DOHH2 (cell line): Measurements from ENCODE around the gene INPP4B.

Experiments used
- H3F3A ChIP-seq: fragments of 200-600 bp; sonication (generic), shearing (Covaris generic); 2 replicates; pipeline ENCODE4 v1.6.0; 2016; ENCODE audit warnings: antibody characterized with exemption, mild to moderate bottlenecking; ENCODE audit not compliant: control insufficient read depth, insufficient read depth
- H3K27ac ChIP-seq: fragments of 200-600 bp; sonication (generic); 2 replicates; pipeline ENCODE4 v1.5.1; 2014; ENCODE audit warnings: low read depth, mild to moderate bottlenecking, low read length, moderate library complexity
- H3K27me3 ChIP-seq: fragments of 200-600 bp; sonication (generic); 2 replicates; pipeline ENCODE4 v1.6.1; 2014; ENCODE audit warnings: mild to moderate bottlenecking, low read length, mixed read lengths; ENCODE audit not compliant: control insufficient read depth
- H3K36me3 ChIP-seq: fragments of 200-600 bp; sonication (generic); 2 replicates; pipeline ENCODE4 v1.6.1; 2014; ENCODE audit warnings: mild to moderate bottlenecking, low read length, moderate library complexity, mixed read lengths; ENCODE audit not compliant: control insufficient read depth
- H3K4me1 ChIP-seq: fragments of 200-600 bp; sonication (generic); 2 replicates; pipeline ENCODE4 v1.6.1; 2014; ENCODE audit warnings: mild to moderate bottlenecking, low read length, mixed read lengths; ENCODE audit not compliant: control insufficient read depth
- H3K4me2 ChIP-seq: fragments of 200-600 bp; sonication (generic); 2 replicates; pipeline ENCODE4 v1.6.0; 2014; ENCODE audit warnings: mild to moderate bottlenecking, low read length, moderate library complexity
- H3K4me3 ChIP-seq: fragments of 200-600 bp; sonication (generic); 2 replicates; pipeline ENCODE4 v1.5.1; 2014; ENCODE audit warnings: mild to moderate bottlenecking, low read length, mixed read lengths
- H3K79me2 ChIP-seq: fragments of 200-600 bp; sonication (generic); 2 replicates; pipeline ENCODE4 v1.6.1; 2014; ENCODE audit warnings: mild to moderate bottlenecking, low read length, mixed read lengths; ENCODE audit not compliant: control insufficient read depth
- H3K9me2 ChIP-seq: fragments of 200-600 bp; sonication (generic); replicated peaks from 2 replicates; pipeline ENCODE4 v1.6.1; 2014; ENCODE audit warnings: mild to moderate bottlenecking, low read length, mixed read lengths; ENCODE audit not compliant: control insufficient read depth
- H3K9me3 ChIP-seq: fragments of 200-600 bp; sonication (generic); 2 replicates; pipeline ENCODE4 v1.6.1; 2014; ENCODE audit warnings: antibody characterized with exemption, low read length, mixed read lengths; ENCODE audit not compliant: control insufficient read depth, insufficient read depth
- H4K20me1 ChIP-seq: fragments of 200-600 bp; sonication (generic); 2 replicates; pipeline ENCODE4 v1.6.0; 2014; ENCODE audit warnings: low read depth, mild to moderate bottlenecking, antibody characterized with exemption, low read length, moderate library complexity; ENCODE audit not compliant: control insufficient read depth, insufficient read depth
- EZH2phosphoT487 ChIP-seq: fragments of 200-600 bp; sonication (generic); IDR thresholded peaks from 2 replicates; pipeline ENCODE4 v1.6.1; 2017; ENCODE audit warnings: borderline replicate concordance, mild to moderate bottlenecking, antibody characterized with exemption, low read length, moderate library complexity, mixed read lengths
- TF ChIP-seq, protein P1 (sequence below): fragments of 200-600 bp; sonication (generic); IDR thresholded peaks from one replicate; pipeline ENCODE4 v1.5.1; 2014; ENCODE audit warnings: antibody characterized with exemption, mild to moderate bottlenecking, low read depth, low read length; ENCODE audit not compliant: poor library complexity, severe bottlenecking

INPP4B gene

GRCh38 chr4:142242156-142242555 lies 603.9 kb downstream of the INPP4B start:
- Histone ChIP-seq H3K4me1 (no peaks in the 10 kb centered on the region), H3K4me2 (no peak overlapping the region), H3K27ac (no peak overlapping the region), H3K36me3 (no peaks in the 10 kb centered on the region), H3K27me3 (no peaks in the 10 kb centered on the region), H3K4me3 (no peak overlapping the region), H3F3A (no peaks in the 10 kb centered on the region), H3K9me2 (no peaks in the 10 kb centered on the region), H3K9me3 (no peaks in the 10 kb centered on the region), H3K79me2 (no peaks in the 10 kb centered on the region), H4K20me1 (no peaks in the 10 kb centered on the region)
- TF ChIP-seq EZH2phosphoT487 = no peak
- TF ChIP-seq, protein P1, sequence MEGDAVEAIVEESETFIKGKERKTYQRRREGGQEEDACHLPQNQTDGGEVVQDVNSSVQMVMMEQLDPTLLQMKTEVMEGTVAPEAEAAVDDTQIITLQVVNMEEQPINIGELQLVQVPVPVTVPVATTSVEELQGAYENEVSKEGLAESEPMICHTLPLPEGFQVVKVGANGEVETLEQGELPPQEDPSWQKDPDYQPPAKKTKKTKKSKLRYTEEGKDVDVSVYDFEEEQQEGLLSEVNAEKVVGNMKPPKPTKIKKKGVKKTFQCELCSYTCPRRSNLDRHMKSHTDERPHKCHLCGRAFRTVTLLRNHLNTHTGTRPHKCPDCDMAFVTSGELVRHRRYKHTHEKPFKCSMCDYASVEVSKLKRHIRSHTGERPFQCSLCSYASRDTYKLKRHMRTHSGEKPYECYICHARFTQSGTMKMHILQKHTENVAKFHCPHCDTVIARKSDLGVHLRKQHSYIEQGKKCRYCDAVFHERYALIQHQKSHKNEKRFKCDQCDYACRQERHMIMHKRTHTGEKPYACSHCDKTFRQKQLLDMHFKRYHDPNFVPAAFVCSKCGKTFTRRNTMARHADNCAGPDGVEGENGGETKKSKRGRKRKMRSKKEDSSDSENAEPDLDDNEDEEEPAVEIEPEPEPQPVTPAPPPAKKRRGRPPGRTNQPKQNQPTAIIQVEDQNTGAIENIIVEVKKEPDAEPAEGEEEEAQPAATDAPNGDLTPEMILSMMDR = no peak

DNA sequence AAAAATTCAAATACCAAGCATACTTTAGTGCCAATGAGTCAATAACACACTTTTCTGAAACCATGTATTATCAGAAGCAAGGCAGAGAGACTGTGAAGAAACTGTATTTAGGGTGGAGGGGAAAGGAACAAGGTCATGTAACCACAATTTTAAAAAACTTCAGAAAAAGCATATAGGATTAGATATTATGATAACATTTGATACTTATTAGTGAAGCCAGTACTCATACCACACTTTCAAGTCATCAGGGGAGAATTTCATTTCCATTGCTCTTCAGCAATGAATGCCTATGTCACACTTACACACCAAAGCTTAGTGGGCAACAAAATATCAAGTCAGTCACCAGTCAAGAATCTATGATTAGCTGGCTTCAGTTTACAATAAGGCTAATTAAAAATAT lies 607.5 kb downstream of the INPP4B start:
- Histone ChIP-seq H3K4me1 (no peaks in the 10 kb centered on the region), H3K79me2 (no peaks in the 10 kb centered on the region), H3K9me3 (no peaks in the 10 kb centered on the region), H3K4me3 (no peak overlapping the region), H3K27ac (no peak overlapping the region), H3F3A (no peaks in the 10 kb centered on the region), H3K27me3 (no peaks in the 10 kb centered on the region), H3K9me2 (no peaks in the 10 kb centered on the region), H3K4me2 (no peak overlapping the region), H4K20me1 (no peaks in the 10 kb centered on the region), H3K36me3 (no peaks in the 10 kb centered on the region)
- TF ChIP-seq, protein P1 = no peak
- TF ChIP-seq EZH2phosphoT487 = no peak

GRCh38 chr4:142236268-142236667 lies 609.8 kb downstream of the INPP4B start:
- Histone ChIP-seq H3F3A (no peaks in the 10 kb centered on the region), H3K4me3 (no peak overlapping the region), H3K27ac (no peak overlapping the region), H3K79me2 (no peaks in the 10 kb centered on the region), H4K20me1 (no peaks in the 10 kb centered on the region), H3K9me3 (no peaks in the 10 kb centered on the region), H3K4me1 (no peaks in the 10 kb centered on the region), H3K36me3 (no peaks in the 10 kb centered on the region), H3K9me2 (no peaks in the 10 kb centered on the region), H3K27me3 (no peaks in the 10 kb centered on the region), H3K4me2 (no peak overlapping the region)
- TF ChIP-seq, protein P1 = no peak
- no peak for TF ChIP-seq EZH2phosphoT487

DNA sequence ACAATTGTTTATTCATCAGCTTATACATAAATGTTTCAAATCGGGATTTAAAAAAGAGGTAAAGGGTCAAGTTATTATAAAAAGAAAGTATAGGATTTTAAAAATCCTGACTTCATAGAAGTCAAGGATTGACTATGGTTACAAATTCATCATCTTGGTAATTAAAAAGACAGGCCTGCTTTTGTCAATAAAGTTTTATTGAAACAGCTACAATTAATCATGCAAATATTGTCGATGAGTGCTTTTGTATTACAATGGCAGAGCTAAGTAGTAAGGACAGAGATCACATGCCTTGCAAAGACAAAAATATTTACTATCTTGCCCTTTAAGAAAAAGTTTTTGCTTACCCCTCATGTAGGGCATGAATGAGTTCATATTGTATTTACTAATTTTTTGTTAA lies 614.3 kb downstream of the INPP4B start:
- Histone ChIP-seq H3K4me1 (no peaks in the 10 kb centered on the region), H3K27ac (no peak overlapping the region), H3K4me2 (no peak overlapping the region), H4K20me1 (no peaks in the 10 kb centered on the region), H3K79me2 (no peaks in the 10 kb centered on the region), H3K27me3 (no peaks in the 10 kb centered on the region), H3K4me3 (no peak overlapping the region), H3K9me3 (no peaks in the 10 kb centered on the region), H3K36me3 (no peaks in the 10 kb centered on the region), H3F3A (no peaks in the 10 kb centered on the region), H3K9me2 (no peaks in the 10 kb centered on the region)
- TF ChIP-seq EZH2phosphoT487 = no peak
- TF ChIP-seq, protein P1 = no peak
